ENCODE results near the gene BHLHE40. TPM values are rescaled to one million over a fixed set of nuclear protein-coding genes. Genes with fewer than 3 reads are reported as not detected.

Gene BHLHE40
- total and polyA plus RNA-seq, 2 of the 4 experiments (the other 2 are of a cell fraction): 22.8 to 31.8 TPM

DNA sequence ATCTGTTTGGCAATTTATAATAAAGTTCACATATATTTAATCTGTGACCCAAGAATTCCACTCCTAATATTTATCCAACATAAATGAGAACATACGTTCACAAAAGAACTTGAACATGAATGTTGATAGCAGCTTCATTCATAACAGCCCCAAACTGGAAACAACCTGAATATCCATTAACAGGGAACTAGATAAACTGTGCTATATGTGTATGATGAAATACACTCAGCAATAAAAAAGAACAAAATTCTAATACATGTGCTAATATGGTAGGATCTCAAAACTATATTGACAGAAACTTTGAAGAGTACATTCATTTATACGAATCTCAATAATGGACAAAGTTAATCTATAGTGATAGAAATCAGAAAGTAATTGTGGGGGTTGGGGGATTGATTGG lies 5.1 kb upstream of the BHLHE40 start:
- Histone ChIP-seq H4K8ac (ENCODE audit: low read depth in 2 of 2, low read length in 2 of 2) (no peak overlapping the region), H2AK5ac (ENCODE audit: low read depth, low read length) (no peak overlapping the region), H3K79me1 (ENCODE audit: low read depth in 1 of 2, low read length in 2 of 2) (no peaks in the 10 kb centered on the region), H2BK5ac (ENCODE audit: low read depth, low read length, poor library complexity, severe bottlenecking) (no peak overlapping the region), H3K14ac (replicated peaks; ENCODE audit: low read depth, low read length) (no peak overlapping the region), H3K9ac (ENCODE audit: low read depth, low read length) (no peak overlapping the region), H3K4me2 (ENCODE audit: low read depth, low read length) (no peak overlapping the region), H4K20me1 (ENCODE audit: insufficient read depth, low read length) (no peaks in the 10 kb centered on the region), H2AFZ (replicated peaks; ENCODE audit: low read length, poor library complexity) (no peak overlapping the region), H4K5ac (ENCODE audit: low read depth, low read length) (no peak overlapping the region), H3K56ac (ENCODE audit: extremely low read depth, insufficient read depth, low read length) (no peak overlapping the region), H3K36me3 (ENCODE audit: control insufficient read depth, insufficient read depth, low read length) (no peaks in the 10 kb centered on the region), H3K4ac (ENCODE audit: low read depth, low read length) (no peak overlapping the region), H2BK20ac (ENCODE audit: low read depth, low read length) (no peak overlapping the region), H2BK15ac (ENCODE audit: low read depth, low read length) (no peak overlapping the region), H3K4me3 (ENCODE audit: insufficient read depth, low read depth, low read length) (no peak overlapping the region), H4K91ac (ENCODE audit: insufficient read depth, low read depth, low read length) (no peak overlapping the region), H3K4me1 (ENCODE audit: control insufficient read depth, insufficient read depth, low read length) (peaks cover 5% of the 10 kb centered on the region; the same call in 1 of the 2 replicates), H3K23ac (ENCODE audit: low read depth, low read length) (no peak overlapping the region), H3K27ac (ENCODE audit: insufficient read depth, low read length) (no peak overlapping the region), H2BK120ac (ENCODE audit: low read depth, low read length) (no peak overlapping the region), H3K9me3 (ENCODE audit: control insufficient read depth, insufficient read depth, low read length) (no peaks in the 10 kb centered on the region), H3K27me3 (ENCODE audit: control insufficient read depth, insufficient read depth, low read length) (no peaks in the 10 kb centered on the region), H3K9me1 (ENCODE audit: insufficient read depth, low read length) (no peaks in the 10 kb centered on the region), H2AK9ac (replicated peaks; ENCODE audit: low read depth, low read length, poor library complexity) (no peak overlapping the region), H3K18ac (ENCODE audit: low read depth, low read length) (no peak overlapping the region)
- ATAC-seq (ENCODE audit: low read depth) (no peak), DNase-seq (no peak)
- dilution Hi-C loops (cut with HindIII; ENCODE audit: low sequenced_read_pairs, unreplicated experiment) (no loop called here), in situ Hi-C loops (cut with MboI; ENCODE audit: low sequenced_read_pairs) (loop anchor here (10.0 kb wide), 1 partner anchor 139 kb away; no protein-coding TSS in a partner anchor), intact Hi-C loops (cut with micrococcal nuclease) (no loop called here)
- no TSS peak for BruUV-seq (replicated peaks)
- TF ChIP-seq SMC3 (IDR thresholded peaks at IDR 0.05; ENCODE audit: low read depth, low read length): no peak
- no peak for TF ChIP-seq MAFK (IDR thresholded peaks at IDR 0.05; ENCODE audit: low read depth, low read length)
- no peak for TF ChIP-seq MAZ (IDR thresholded peaks at IDR 0.05; ENCODE audit: borderline replicate concordance, low read depth, low read length)
- POLR2A ChIA-PET (ENCODE audit: unreplicated experiment): no interaction called here
- no CpG with 5 or more reads among the region's 2 CpGs for WGBS, 2 experiments (ENCODE audit: extremely low coverage in 2 of 2, insufficient read length in 1 of 2)
- CTCF ChIA-PET: no interaction called here

Data from IMR-90 (cell line).